HG03521 (cell line): ENCODE data around the gene SMIM10L2A.
"Not testable (repeated sequence)": the region's sequence is repeated elsewhere in the genome, so short reads cannot be mapped to it uniquely, and the experiment has no call there.

Source experiments
- ATAC-seq: cut with Tn5 transposase; IDR thresholded peaks from one replicate; pipeline ENCODE4 v1.9.1; 2021; ENCODE audit warnings: mild to moderate bottlenecking, moderate library complexity; ENCODE audit not compliant: unreplicated experiment

SMIM10L2A gene

GRCh38 chrX:135421932-135422809, at the start of gene SMIM10L2A:
Gene SMIM10L2A, plus strand, starts transcription at chrX:135421944. Its CDS starts 188 bp downstream, at chrX:135422132.
- ATAC-seq: peak; percentile 47

GRCh38 chrX:135373357-135373756, 48.4 kb upstream of the SMIM10L2A start:
- no peak for ATAC-seq

- no peak for ATAC-seq
These were observed 39.5 kb upstream of the SMIM10L2A start for GRCh38 chrX:135382260-135382659.

- ATAC-seq: no peak
These were observed 38.5 kb upstream of the SMIM10L2A start for GRCh38 chrX:135383249-135383648.

GRCh38 chrX:135384161-135384836, 37.4 kb upstream of the SMIM10L2A start:
- no peak for ATAC-seq

GRCh38 chrX:135388841-135389240, 32.9 kb upstream of the SMIM10L2A start:
- ATAC-seq: no peak

- no peak for ATAC-seq
These were observed 32.5 kb upstream of the SMIM10L2A start for GRCh38 chrX:135389243-135389642.

- no peak for ATAC-seq
These were observed 32.0 kb upstream of the SMIM10L2A start for GRCh38 chrX:135389717-135390116.

- no peak for ATAC-seq
These were observed 30.0 kb upstream of the SMIM10L2A start for GRCh38 chrX:135391734-135392133.

GRCh38 chrX:135393051-135393450, 28.7 kb upstream of the SMIM10L2A start:
- no peak for ATAC-seq

- ATAC-seq: no peak
These were observed 26.7 kb upstream of the SMIM10L2A start for GRCh38 chrX:135395064-135395463.

GRCh38 chrX:135396109-135396508, 25.6 kb upstream of the SMIM10L2A start:
- ATAC-seq: no peak

GRCh38 chrX:135396566-135396965, 25.2 kb upstream of the SMIM10L2A start:
- ATAC-seq: no peak

- ATAC-seq: no peak
These were observed 24.1 kb upstream of the SMIM10L2A start for GRCh38 chrX:135397652-135398051.

- ATAC-seq: no peak
These were observed 18.4 kb upstream of the SMIM10L2A start for GRCh38 chrX:135403374-135403773.

GRCh38 chrX:135406428-135406827, 15.3 kb upstream of the SMIM10L2A start:
- ATAC-seq: not testable (repeated sequence)

GRCh38 chrX:135408794-135409193, 12.9 kb upstream of the SMIM10L2A start:
- no peak for ATAC-seq

GRCh38 chrX:135410861-135411627, 10.7 kb upstream of the SMIM10L2A start:
- ATAC-seq: no peak

- no peak for ATAC-seq
These were observed 9.9 kb upstream of the SMIM10L2A start for GRCh38 chrX:135411893-135412292.

- ATAC-seq: no peak
These were observed 5.2 kb upstream of the SMIM10L2A start for GRCh38 chrX:135416546-135416945.

GRCh38 chrX:135420831-135421230, 913 bp upstream of the SMIM10L2A start:
- ATAC-seq: no peak
